KBM-7 (cell line): Measurements from ENCODE around the gene SLC5A2.
"Not testable (repeated sequence)": the region's sequence is repeated elsewhere in the genome, so short reads cannot be mapped to it uniquely, and the experiment has no call there.

ENCODE experiments used
- DNase-seq: peaks from one replicate; pipeline ENCODE4 v3.0.0-alpha.2; 2015
- in situ Hi-C: fragments of 300-500 bp; cut with MboI; formaldehyde crosslinking; loops from 2 replicates; pipeline ENCODE4 v1.14.3; 2020; ENCODE audit warnings: low sequenced_read_pairs, low pct_unique_long_range_greater_than_20kb, mixed read lengths

The SLC5A2 gene

GRCh38 chr16:31473264-31473984 lies 9.5 kb upstream of the SLC5A2 start:
- in situ Hi-C loops, result no loop called here
- no peak for DNase-seq

- no peak for DNase-seq
- in situ Hi-C loops, result no loop called here
These were observed 8.7 kb upstream of the SLC5A2 start for GRCh38 chr16:31474173-31474714.

- DNase-seq, result no peak
- in situ Hi-C loops, result no loop called here
These were observed 7.9 kb upstream of the SLC5A2 start for GRCh38 chr16:31474773-31475738.

GRCh38 chr16:31475946-31476302 lies 7.0 kb upstream of the SLC5A2 start:
- no peak for DNase-seq
- in situ Hi-C loops, result no loop called here

GRCh38 chr16:31476303-31477219 lies 6.4 kb upstream of the SLC5A2 start:
- in situ Hi-C loops, result no loop called here
- DNase-seq, result no peak

GRCh38 chr16:31477220-31478216 lies 5.4 kb upstream of the SLC5A2 start:
- in situ Hi-C loops, result no loop called here
- DNase-seq, result no peak

- DNase-seq, result no peak
- in situ Hi-C loops, result no loop called here
These were observed 4.0 kb upstream of the SLC5A2 start for GRCh38 chr16:31478956-31479355.

- in situ Hi-C loops, result no loop called here
- DNase-seq, result no peak
These were observed 3.2 kb upstream of the SLC5A2 start for GRCh38 chr16:31479751-31480150.

- in situ Hi-C loops, result no loop called here
These were observed 1.9 kb upstream of the SLC5A2 start for GRCh38 chr16:31480851-31481536.

GRCh38 chr16:31484048-31484447 lies 1.1 kb downstream of the SLC5A2 start:
- in situ Hi-C loops, DNase-seq: not testable (repeated sequence)

More at GRCh38 chr16:31480851-31481536, 1.9 kb upstream of the SLC5A2 start:
- DNase-seq, result peak; percentile 47

- in situ Hi-C loops, result no loop called here
- no peak for DNase-seq
These were observed 1.7 kb downstream of the SLC5A2 start for GRCh38 chr16:31484491-31485171.

GRCh38 chr16:31485571-31485970 lies 2.6 kb downstream of the SLC5A2 start:
- no peak for DNase-seq
- in situ Hi-C loops, result no loop called here

GRCh38 chr16:31486045-31486444 lies 3.1 kb downstream of the SLC5A2 start:
- no peak for DNase-seq
- in situ Hi-C loops, result no loop called here

GRCh38 chr16:31487071-31487719 lies 4.3 kb downstream of the SLC5A2 start:
- in situ Hi-C loops, result no loop called here
- no peak for DNase-seq

GRCh38 chr16:31487720-31488467 lies 5.0 kb downstream of the SLC5A2 start:
- no peak for DNase-seq
- in situ Hi-C loops, result no loop called here
